GM23248 (cell line): ENCODE data around the gene SUGT1.

ENCODE experiments used
- EZH2 ChIP-seq: fragments of 200-600 bp; sonication (generic); IDR thresholded peaks from 2 replicates; pipeline ENCODE4 v1.6.1; 2018; ENCODE audit warnings: antibody characterized with exemption, mild to moderate bottlenecking; ENCODE audit not compliant: insufficient read depth, poor library complexity, severe bottlenecking
- EZH2phosphoT487 ChIP-seq: fragments of 200-600 bp; sonication (generic); IDR thresholded peaks from 2 replicates; pipeline ENCODE4 v1.6.1; 2018; ENCODE audit warnings: antibody characterized with exemption, moderate library complexity, mild to moderate bottlenecking, low read depth; ENCODE audit not compliant: insufficient read depth

DNA sequence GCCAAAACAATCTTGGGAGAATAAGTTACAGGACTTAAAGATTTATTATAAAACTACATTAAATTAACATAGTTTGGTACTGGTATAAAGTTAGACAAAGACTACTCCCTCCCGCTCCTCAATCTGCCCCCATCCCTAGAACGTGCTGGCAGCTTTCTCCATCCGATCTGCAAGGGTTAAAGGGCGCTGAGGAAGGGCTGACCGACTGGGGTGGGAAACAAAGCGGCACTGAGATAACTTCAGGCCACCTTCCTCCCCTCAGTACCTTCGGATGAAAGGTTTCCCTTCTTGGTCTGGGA lies 790 bp upstream of the SUGT1 start:
- TF ChIP-seq EZH2 (no peak), EZH2phosphoT487 (no peak)
